Upper lobe of left lung (tissue), 6 donors: ENCODE data around the gene CATSPERD. TPM values are rescaled to one million over a fixed set of nuclear protein-coding genes. Genes with fewer than 3 reads are reported as not detected.

Experiments
- ATAC-seq, 2 donors: fragments of 200-7000 bp; cut with Tn5 transposase; one replicate each; pipeline ENCODE4 v1.9.1; 2022; ENCODE audit warnings: mild to moderate bottlenecking in 2 of 2, moderate library complexity in 2 of 2; ENCODE audit not compliant: low FRiP score in 2 of 2
- DNase-seq, 2 donors: peaks; one replicate each; pipeline ENCODE4 v3.0.0-alpha.2; 2019 to 2020
- H3K27ac ChIP-seq, 4 donors: fragments of 200-600 bp; sonication (generic); one replicate each; pipeline ENCODE4 v1.5.1; 2016 to 2019
- H3K27me3 ChIP-seq, 4 donors: fragments of 200-600 bp; sonication (generic); one replicate each; pipeline ENCODE4 v1.5.1; 2017 to 2019
- H3K36me3 ChIP-seq, 4 donors: fragments of 200-600 bp; sonication (generic); one replicate each; pipeline ENCODE4 v1.5.1; 2016 to 2019
- H3K4me1 ChIP-seq, 4 donors: fragments of 200-600 bp; sonication (generic); one replicate each; pipeline ENCODE4 v1.5.1; 2018 to 2019
- H3K4me3 ChIP-seq, 4 donors: fragments of 200-600 bp; sonication (generic); one replicate each; pipeline ENCODE4 v1.5.1; 2017 to 2019; ENCODE audit warnings: mild to moderate bottlenecking in 2 of 4, moderate library complexity in 1 of 4
- H3K9me3 ChIP-seq, 4 donors: fragments of 200-600 bp; sonication (generic); one replicate each; pipeline ENCODE4 v1.5.1; 2018 to 2019
- CTCF ChIP-seq, 6 experiments: fragments of 450-650 bp in 4 of 6; fragments of 200-600 bp in 2 of 6; sonication (generic) in 2 of 6; IDR thresholded peaks; one replicate each; pipeline ENCODE4 v1.5.1; 2016 to 2019; ENCODE audit warnings: antibody characterized with exemption in 6 of 6
- EP300 ChIP-seq, 4 donors: sonication (generic); formaldehyde crosslinking; IDR thresholded peaks; one replicate each; pipeline ENCODE4 v1.5.1; 2017; ENCODE audit warnings: antibody characterized with exemption in 4 of 4, control low read depth in 2 of 4
- POLR2A ChIP-seq, 4 donors: fragments of 450-650 bp; IDR thresholded peaks; one replicate each; pipeline ENCODE4 v1.5.1; 2016 to 2017; ENCODE audit warnings: antibody characterized with exemption in 4 of 4, mild to moderate bottlenecking in 2 of 4
- POLR2AphosphoS5 ChIP-seq, 2 donors: sonication (generic); formaldehyde crosslinking; IDR thresholded peaks; one replicate each; pipeline ENCODE4 v1.5.1; 2017; ENCODE audit warnings: antibody characterized with exemption in 2 of 2
- WGBS, 2 donors: methylation state at CpG; one replicate each; pipeline ENCODE4 v1.1.5; 2017 to 2018; 5-methylcytosine and 5-hydroxymethylcytosine counted together
- total RNA-seq, 6 donors: library from RNA; depleted of rRNA in 4 of 6; stranded (reverse); fragments of >200 nt in 4 of 6; gene quantifications; one replicate each; pipeline versions ENCODE4 v1.1.0 to v1.2.1, GENCODE V29; 2016 to 2021
- donor health status: DM: no; HTN: no; CAD: no; lungs with moderate emphysema.
- donor health status: DM: no; HTN: yes; CAD: no; lungs with severe emphysema.

The CATSPERD gene
- total RNA-seq, 6 donors from 2014 or later, result 1.1 to 5.9 (median 1.7) TPM; not detected in 3

DNA sequence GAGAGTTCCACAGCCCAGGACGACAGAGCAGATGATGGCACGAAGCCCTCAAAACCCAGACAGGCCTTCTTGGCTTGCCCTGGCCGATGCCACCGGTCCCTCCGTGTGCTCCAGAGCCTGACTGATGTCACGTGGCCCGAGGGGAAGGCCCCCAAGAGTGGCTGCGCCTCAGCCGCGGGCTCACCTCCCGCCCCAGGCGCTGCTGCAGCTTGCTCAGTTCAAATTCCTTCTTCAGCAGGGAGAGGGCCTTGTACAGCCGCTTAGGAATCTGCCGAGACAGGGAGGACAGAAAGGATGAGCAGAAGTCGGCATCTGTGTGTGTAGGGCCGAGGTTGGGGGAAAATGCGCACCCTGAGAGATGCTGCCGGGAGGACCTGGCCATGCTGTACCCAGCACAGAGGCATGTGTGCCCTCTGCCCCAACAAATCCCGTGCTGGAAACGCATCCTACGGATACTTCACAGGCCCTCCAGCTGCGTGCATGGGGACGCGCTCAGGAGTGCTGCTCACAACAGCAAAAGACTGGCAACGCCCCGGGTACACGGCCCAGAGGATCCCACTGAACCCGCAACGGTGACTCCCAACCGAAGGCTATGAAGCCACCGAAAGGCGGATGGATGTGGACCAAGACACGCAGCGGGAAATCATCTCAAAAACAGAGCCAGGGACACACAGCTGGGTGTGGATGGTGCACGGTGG is 13.4 kb upstream of the CATSPERD start:
- Histone ChIP-seq H3K4me3 (no peak overlapping the region), H3K27ac (no peak overlapping the region), H3K36me3 (peaks cover 36 to 93% (median 77%) of the 10 kb centered on the region in 4 donors), H3K4me1 (no peaks in the 10 kb centered on the region), H3K9me3 (no peaks in the 10 kb centered on the region), H3K27me3 (no peaks in the 10 kb centered on the region)
- no peak for TF ChIP-seq POLR2A (IDR thresholded peaks at IDR 0.05)
- no peak for TF ChIP-seq POLR2AphosphoS5 (IDR thresholded peaks at IDR 0.05)
- TF ChIP-seq EP300 (IDR thresholded peaks at IDR 0.05), result no peak
- ATAC-seq, result no peak
- DNase-seq, result peak in 1 of 2 donors; percentile 54
- 93 to 96% methylated on average over 17 to 35 of the region's 35 CpGs for WGBS, 2 donors

DNA sequence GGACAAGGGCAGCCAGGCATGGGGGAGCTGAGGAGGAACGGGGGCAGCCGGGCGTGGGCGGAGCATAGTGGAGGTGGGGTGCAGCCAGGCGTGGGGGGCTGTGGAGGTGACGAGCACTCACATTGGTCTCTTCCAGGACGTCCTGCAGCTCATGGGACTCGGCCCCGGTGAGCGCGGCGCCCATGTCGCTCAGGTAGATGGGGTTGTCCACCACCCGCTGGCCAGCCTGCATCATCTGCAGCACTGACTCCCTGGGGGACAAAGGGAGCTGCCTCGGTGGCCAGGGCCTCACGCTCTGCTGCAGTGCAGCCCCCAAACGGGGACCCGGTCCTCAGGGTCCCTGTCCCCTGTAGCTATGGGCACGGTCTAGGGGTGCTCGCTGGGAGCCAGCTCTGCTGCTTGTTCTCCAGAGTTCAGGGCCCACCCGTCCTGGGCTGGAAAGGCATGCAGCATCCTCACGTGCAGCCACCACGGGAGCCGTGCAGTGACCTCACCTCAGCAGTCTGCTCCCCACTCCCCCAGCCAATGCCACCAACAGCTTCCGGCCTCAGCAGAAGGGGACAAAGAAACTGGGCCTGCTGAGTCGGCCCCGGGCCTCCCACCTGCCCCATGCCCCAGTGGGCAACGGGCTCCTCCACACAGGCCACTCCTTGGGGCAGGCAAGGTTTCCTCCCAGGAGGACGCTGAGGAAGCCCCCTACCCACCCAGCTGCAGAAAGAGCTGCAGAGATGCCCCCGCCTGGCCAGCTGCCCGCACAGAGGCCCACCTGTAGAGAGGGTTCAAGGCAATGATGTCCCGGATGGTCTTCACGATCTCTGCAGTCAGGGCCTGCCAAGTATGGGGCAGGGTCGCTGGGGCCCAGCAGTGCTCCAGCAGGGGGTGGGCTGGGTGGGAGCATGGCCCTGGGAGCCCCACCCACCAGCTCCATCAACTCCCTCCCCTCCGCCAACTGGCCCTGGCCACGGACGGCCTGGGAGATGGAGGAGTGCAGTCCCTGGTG is 12.6 kb upstream of the CATSPERD start:
- Histone ChIP-seq H3K27me3 (no peaks in the 10 kb centered on the region), H3K27ac (no peak overlapping the region), H3K9me3 (no peaks in the 10 kb centered on the region), H3K36me3 (peaks cover 39 to 97% (median 84%) of the 10 kb centered on the region in 4 donors), H3K4me1 (no peaks in the 10 kb centered on the region), H3K4me3 (no peak overlapping the region)
- DNase-seq, result peak in 1 of 2 donors; percentile 84
- 90 to 97% methylated on average over 16 to 33 of the region's 37 CpGs for WGBS, 2 donors
- no peak for TF ChIP-seq EP300 (IDR thresholded peaks at IDR 0.05)
- TF ChIP-seq POLR2AphosphoS5 (IDR thresholded peaks at IDR 0.05), result no peak
- no peak for TF ChIP-seq CTCF (IDR thresholded peaks at IDR 0.05)
- TF ChIP-seq POLR2A (IDR thresholded peaks at IDR 0.05), result no peak
- peak in 1 of 2 donors; percentile 2 for ATAC-seq

GRCh38 chr19:5711025-5711424 is 9.4 kb upstream of the CATSPERD start:
- 94 to 95% methylated on average over 8 of the region's 8 CpGs for WGBS, 2 donors
- TF ChIP-seq CTCF (IDR thresholded peaks at IDR 0.05) (no peak), POLR2AphosphoS5 (IDR thresholded peaks at IDR 0.05) (no peak), EP300 (IDR thresholded peaks at IDR 0.05) (no peak), POLR2A (IDR thresholded peaks at IDR 0.05) (no peak)
- Histone ChIP-seq H3K9me3 (no peaks in the 10 kb centered on the region), H3K27ac (no peak overlapping the region), H3K36me3 (peaks cover 27 to 81% (median 67%) of the 10 kb centered on the region in 4 donors), H3K4me3 (no peak overlapping the region), H3K4me1 (no peaks in the 10 kb centered on the region), H3K27me3 (no peaks in the 10 kb centered on the region)
- DNase-seq (no peak), ATAC-seq (no peak)

- no peak overlapping the region for H3K4me3 ChIP-seq
- H3K27me3 ChIP-seq, result no peaks in the 10 kb centered on the region
- H3K9me3 ChIP-seq, result no peaks in the 10 kb centered on the region
- peaks cover 22 to 74% (median 60%) of the 10 kb centered on the region in 4 donors for H3K36me3 ChIP-seq
- no peak overlapping the region for H3K27ac ChIP-seq
- 93% methylated on average over 14 to 25 of the region's 25 CpGs for whole genome bisulfite sequencing, 2 donors
- H3K4me1 ChIP-seq, result no peaks in the 10 kb centered on the region
- ATAC-seq (no peak), DNase-seq (peak in 1 of 2 donors; percentile 72)
- no peak for TF ChIP-seq CTCF (IDR thresholded peaks at IDR 0.05)
- TF ChIP-seq EP300 (IDR thresholded peaks at IDR 0.05), result no peak
- no peak for TF ChIP-seq POLR2A (IDR thresholded peaks at IDR 0.05)
- TF ChIP-seq POLR2AphosphoS5 (IDR thresholded peaks at IDR 0.05), result no peak
Observed at GRCh38 chr19:5711713-5712161, 8.7 kb upstream of the CATSPERD start.

- peaks cover 19 to 59% (median 45%) of the 10 kb centered on the region in 4 donors for H3K36me3 ChIP-seq
- no peaks in the 10 kb centered on the region for H3K27me3 ChIP-seq
- no peak for ATAC-seq
- no peak overlapping the region for H3K4me3 ChIP-seq
- DNase-seq, result no peak
- WGBS, 2 donors, result 95 to 96% methylated on average over 8 to 9 of the region's 9 CpGs
- peaks cover 4 to 9% (median 6%) of the 10 kb centered on the region in 4 donors for H3K4me1 ChIP-seq
- TF ChIP-seq CTCF (IDR thresholded peaks at IDR 0.05), result no peak
- H3K9me3 ChIP-seq, result no peaks in the 10 kb centered on the region
- H3K27ac ChIP-seq, result no peak overlapping the region
Observed at GRCh38 chr19:5713228-5713627, 7.2 kb upstream of the CATSPERD start.
